HG03025 (cell line): ENCODE measurements around the gene OTOG.

Source experiments
- ATAC-seq: cut with Tn5 transposase; IDR thresholded peaks from one replicate; pipeline ENCODE4 v1.9.1; 2021; ENCODE audit warnings: mild to moderate bottlenecking, moderate library complexity; ENCODE audit not compliant: unreplicated experiment, low FRiP score

Gene OTOG

DNA sequence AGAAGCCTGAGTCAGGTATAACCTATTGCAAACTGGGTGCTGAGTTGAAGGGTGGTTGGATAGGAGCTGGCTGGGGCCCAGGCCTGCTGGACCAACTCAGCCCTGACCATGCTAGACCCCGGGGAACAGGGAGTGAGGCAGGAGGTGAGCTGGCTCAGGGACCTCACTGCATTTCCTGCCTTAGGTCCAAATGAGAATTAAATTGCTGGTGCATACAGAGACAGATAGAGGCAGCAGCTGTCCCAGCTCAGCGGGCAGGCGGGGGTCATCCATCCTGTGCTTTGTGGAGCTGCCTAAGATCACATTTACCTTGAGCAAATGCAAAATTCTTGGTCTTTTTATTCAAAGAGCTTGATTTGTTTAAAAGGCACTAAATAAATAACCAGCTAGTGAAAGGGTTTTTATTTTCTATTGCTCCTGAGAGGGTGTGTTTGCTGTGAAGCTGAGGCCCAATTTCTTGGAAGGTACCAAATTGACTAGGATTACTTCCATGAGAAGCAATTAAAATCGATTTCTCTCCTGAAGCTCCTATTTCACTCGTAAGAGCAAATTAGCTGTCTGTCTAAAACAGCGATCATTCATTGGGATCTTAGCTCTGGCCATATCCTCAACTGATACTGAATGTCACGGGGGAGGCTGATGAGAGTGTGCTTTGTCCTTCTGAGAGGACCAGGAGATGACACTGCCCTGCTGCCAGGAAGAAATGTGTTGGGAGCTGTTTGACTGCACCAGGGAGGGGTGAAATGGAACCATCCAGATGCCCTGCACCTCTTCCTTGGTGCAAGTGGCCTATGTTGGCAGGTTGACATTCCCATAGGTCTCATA is 27.8 kb upstream of the OTOG start:
- ATAC-seq, result no peak

DNA sequence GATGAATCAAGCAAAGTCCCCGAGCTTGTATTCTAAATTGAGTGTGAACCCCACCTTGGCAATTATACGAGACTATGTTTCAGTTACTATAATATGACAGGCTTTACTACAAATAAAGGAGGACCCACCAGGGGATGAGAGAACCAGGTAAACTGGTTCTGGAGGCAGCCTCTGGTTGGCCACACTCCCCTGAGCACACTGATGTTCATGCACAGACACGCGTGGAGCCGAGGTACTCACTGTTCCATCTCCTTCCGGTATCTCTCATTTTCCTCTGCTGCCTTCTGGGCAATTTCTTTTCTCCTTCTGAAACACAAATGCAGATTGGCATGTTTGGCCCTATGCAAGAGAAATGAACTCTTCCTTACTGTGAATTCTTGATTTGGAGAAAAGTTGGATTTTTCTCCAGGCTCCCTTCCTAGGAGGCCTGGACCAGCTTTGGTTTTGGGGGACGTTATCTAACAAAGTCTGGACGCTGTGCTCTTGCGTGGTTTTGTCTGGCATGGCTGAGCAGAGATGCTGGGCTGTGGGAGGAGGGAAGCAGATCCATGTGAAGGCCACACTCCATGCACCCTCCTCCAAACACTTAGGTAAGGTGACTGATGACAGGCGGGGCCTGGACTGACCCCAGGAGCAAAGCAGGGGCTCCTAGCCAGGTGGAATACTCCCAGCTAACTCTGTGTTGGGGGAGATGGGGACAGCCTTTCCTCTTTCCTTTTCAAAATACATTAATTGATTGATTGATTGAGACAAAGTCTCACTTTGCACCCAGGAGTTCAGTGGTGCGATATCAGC is 25.8 kb upstream of the OTOG start:
- ATAC-seq, result no peak

DNA sequence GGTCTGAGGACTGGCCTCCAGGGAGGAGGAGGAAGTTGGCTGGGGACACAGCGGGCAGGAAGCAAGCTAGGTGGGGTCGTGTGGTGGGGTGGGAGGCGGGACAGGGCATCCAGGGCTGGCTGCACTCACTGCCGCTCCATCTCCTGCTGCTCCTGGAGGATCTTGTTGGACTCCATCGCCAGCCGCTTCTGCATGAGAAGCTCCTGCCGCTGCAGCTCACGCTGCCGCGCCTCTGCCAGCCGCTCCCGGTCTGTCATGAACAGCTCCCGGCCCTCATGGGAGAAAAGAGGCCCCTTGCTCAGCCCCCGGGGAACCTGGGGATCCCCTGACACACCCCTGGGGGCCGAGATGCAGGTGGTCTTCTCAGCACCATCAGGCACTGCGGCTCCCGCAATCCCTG is 24.4 kb upstream of the OTOG start:
- no peak for ATAC-seq

DNA sequence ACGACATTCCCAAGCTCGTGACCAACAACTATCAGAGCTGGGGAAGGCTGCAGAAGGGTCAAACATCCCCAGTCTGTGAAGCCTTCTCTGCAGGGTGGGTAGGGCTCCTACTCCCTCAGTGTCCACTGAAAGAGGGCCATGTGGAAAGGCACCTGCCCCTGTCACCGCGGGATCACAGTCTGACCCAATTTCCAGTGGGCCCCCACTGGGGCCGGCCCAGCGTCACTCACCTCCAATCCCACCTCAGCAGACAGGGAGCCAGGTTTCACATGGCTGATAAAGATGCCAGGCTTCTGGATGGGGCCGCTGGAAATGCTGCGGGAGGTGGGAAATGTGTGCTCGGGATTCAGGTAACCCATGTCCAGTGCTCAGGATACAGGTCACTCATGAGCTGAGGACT is 22.8 kb upstream of the OTOG start:
- no peak for ATAC-seq

DNA sequence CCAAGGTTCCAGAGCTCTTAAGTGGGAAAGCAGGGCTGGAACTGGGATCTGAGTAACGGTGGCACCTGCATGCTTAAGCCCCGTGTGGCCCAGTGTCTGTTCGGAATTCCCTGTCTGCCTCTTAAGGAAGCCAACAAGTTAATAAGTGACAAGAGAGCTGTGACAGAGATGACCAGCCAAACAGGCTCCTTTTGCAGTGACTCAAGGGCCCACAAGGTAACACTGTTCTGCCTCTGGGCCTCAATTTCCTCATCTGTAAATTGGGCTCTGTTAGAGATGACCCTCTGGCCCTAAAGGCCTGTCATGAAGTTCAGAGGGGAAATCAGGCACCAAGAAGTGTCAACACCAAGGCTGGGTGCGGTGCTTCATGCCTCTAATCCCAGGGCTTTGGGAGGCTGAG is 21.5 kb upstream of the OTOG start:
- no peak for ATAC-seq

DNA sequence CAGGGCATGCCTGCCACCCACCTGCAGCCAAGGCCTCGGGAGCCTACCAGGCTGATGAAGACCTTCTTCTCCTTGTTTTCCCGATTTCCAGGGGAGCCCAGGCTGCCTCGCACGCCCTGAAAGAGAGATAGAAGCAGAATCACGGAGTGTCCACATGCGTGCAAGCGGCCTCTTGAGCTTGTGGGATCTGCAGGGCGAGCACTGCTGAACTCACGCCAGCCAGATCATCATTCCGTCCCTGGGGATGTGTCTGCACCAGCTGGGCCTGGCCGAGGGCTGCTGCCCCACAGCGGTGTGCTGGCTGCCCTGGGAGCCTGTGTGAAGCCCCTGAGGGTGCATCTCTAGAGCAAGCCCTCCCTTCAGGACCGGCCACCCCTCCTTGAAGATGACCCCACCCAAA is 20.7 kb upstream of the OTOG start:
- no peak for ATAC-seq

DNA sequence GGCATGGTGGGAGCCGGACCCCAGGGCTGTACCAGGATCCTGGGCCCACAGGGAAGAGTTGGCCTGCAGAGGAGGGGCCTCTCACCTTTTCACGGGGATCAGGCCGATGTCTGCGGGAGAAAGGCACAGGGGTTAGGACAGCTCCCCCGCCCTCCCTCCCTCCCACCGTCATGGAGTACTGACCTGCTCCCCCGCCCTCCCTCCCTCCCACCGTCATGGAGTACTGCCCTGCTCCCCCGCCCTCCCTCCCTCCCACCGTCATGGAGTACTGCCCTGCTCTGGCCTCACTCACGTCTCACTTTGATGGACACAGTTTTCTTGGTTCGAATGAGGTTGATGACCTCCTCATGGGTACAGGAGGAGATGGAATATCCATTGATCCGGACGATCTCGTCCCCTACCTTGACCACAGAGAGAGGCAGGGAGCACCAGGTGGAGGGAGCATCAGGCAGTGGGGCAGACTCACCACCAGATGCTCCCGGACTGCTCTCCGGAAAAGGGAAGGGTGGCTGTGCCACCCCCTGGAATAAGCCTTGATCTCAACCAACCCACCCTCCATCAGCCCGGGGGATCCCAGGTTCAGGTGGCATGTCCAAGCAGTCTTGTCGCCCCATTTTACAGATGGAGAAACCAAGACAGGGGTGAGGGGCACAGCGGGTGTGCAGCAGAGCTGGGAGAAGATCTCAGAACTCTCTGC is 20.0 kb upstream of the OTOG start:
- no peak for ATAC-seq

DNA sequence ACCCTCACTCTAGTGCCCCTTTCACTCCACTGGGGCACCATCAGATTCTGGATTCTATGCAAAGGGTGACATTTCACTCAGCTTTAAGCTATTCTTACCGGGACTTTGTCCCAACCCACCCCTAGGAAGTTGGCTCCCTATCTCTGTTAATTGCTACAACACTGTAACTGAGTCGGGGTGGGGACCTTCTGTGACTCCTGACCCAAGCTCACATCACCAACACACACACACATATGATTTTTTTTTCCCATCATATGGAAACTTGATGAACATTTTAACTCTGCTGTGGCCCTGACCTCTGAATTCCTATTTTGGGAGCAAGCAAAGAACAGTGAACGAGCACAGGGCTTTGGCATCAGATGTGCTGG is 19.4 kb upstream of the OTOG start:
- no peak for ATAC-seq

DNA sequence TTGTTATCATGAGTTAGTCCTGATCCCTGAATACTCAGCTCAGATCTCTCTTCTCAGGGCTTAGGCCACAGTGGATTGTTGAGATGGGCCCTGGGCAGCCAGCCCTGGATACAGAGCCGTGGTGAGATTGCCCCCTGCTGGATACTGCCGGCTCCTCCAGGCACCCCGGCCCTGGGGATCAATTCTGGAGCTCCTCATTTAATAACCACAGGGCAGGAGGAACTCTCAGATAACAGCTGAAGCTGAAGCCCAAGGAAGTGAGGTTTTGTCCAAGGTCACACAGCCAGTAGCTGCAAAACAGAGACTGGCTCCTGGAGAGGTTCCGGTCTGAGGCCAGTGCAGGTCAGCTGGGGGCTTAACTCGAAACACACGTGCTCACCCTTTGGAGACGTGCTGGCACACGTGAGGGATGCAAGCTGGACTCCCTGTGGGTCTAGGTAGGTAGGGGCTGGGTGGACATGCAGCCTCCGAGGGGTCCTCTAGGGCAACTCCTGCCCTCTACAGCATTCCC is 18.8 kb upstream of the OTOG start:
- ATAC-seq, result no peak

DNA sequence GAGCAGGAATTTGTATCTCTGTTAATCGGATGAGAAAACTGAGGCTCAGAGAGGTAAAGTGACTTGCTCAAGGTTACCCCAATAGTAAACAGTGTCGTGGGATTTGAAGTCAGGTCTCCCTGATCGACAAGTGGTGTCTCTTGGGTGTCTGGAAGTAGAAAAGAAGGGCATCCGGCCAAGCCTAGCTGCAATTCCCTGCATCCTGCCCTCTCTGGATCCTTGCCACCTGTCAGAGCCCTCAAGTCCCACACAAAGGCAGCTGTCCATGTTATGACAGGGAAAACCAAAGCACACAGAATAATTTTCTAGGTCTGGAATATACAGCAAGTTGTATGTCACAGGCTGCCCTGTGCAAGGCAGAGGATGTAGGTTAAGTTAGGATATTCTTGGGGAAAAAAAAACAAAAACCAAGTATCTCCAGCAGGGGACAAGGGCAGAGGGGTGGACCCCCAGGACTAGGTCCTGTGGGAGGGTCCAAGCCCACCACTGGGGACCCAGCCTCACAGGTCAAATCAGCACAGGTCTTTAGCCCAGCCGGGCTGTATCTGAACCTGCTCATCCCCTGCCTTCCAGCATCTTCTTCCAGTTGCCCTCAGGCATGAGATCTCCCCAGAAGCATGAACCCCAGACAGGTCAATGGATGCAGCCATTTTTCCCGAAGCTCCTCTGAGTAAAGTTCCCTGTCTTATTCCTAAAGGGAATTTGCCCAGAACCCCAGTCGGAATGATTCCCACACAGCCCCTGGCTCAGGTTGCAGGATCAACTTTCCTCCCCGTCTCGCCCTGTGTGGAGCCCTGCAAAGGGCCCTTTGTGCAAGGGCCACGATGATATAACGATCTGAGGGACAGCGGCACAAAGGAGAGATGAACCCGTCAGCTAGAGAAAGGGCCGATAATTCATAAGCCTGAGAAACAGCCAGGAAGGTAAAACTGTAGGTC is 17.9 kb upstream of the OTOG start:
- no peak for ATAC-seq

DNA sequence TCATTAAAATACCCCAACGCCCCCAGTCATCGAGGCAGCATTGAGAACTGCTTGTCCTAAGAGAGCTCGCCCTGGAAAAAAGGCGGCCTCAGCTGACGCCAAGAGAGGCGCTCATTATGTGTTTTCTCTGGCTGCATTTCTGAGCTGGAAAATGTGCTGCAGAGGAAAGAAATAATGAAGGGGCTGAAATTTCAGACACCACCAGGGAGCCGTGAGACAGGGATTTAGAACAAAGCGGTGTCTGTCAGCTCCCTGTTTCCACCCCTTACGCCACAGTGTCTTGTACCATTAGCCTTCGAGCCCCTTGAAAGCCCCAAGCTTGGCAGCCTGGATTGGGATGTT is 17.2 kb upstream of the OTOG start:
- no peak for ATAC-seq

DNA sequence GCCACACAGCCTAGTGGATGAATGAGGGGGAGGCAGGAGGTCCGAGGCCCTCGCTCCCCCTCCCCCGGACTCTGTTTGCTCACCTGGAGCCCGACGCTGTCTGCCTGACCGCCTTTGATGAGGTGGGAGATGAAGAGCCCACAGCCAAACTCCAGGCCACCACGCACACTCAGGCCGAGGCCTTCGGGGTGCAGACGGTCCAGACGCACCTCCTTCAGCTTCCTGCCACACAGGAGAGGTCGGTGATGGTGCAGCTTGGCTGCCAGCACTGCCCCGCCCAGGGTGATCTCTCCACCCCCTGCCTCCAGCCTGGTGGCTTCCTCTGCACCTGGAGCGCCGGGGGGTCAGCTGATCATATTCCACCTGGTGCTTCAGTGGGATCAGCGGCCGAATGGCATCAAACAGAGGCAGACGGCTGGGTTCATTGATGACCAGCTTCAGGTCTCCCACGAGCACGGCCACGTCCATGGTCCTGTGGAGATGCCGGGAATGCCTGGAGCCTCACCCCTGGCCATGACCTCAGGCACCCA is 15.9 kb upstream of the OTOG start:
- ATAC-seq, result no peak

DNA sequence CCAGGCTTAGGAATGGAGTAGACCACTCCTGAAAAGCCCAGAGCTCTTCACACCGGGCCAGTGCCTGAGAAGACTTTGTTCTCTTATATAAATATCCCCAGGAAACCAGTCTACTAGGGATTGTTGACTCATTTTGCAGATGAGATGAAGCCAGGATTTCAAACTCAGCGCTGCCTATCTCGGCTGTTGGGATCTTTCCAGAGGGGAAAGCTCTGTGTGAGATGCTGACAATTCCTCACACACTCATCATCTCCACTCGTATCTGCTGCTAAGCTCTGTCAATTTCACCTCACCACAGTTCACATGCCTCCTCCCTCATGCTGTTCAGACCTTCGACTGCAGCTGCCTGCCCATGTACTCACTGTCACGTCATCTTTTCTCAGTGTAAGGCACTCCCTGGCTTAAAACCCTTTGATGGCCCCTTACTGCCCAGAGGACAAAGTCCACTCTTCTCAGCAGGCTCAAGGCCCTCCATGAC is 15.4 kb upstream of the OTOG start:
- ATAC-seq, result no peak

DNA sequence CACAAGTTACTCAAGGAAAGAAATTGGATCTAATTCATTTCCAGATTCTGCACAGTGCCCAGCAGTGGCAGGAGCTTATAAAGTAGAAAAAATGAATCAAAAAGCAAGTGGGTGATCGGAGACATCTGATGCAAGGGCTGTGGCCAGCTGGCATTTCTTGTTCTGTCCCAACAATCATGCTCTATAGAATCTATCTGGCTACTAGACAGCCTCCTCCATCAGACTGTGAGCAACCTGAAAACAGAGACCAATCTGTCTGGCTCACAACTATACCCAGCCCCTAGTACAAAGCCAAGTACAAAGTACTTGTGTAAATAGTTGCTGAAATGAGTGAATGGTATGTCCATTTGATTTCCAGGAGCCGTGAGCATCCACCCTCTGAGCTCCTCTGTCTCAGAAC is 14.3 kb upstream of the OTOG start:
- no peak for ATAC-seq

DNA sequence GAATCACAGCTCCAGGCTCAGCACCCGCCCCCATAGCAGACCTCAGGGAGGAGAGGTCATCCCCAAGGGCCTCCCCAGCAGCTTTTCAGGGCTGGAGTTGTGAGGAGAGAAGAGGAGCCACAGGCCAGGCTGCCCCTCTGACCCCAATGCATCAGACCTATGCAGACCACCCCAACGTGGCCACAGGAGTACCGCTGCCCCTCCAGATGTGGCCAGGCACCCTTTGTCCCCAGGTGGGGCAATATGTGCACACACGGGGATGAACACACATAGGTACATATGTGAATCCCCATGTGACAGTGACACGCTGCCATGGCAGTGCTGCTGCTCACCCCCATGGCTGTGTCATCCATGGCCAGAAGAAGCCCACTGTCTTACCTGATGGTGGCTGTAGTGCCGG is 13.7 kb upstream of the OTOG start:
- no peak for ATAC-seq

DNA sequence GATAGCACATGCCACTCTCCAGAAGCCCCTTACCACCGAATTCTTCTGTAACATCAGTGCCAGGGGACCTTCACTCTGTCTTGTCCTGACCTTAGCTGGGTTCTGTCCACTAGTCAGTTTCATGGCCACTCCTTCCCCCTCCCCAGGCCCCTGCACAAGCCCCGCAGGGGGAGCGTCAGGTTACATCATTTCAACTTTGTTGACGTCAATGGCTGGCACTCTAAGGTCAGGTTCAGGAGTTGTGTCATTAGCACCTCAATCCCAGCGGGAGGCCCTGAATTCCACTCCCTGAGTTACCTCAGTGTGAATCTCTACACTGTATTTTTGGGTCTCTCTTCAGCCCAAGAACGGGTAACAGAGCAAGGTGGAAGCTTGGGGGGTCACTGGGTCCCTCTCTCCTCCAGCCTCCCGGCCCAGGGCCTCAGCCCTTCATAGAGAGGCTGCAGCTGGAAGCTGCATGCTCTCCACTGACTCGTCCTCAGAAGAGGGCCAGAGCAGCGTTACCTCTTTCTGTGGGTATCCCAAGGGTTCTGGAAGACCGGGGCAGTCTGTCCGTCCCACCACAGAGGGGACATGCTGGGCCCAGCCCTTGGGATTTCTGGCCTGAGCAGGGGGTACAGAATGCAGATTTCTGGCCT is 13.2 kb upstream of the OTOG start:
- ATAC-seq, result no peak

DNA sequence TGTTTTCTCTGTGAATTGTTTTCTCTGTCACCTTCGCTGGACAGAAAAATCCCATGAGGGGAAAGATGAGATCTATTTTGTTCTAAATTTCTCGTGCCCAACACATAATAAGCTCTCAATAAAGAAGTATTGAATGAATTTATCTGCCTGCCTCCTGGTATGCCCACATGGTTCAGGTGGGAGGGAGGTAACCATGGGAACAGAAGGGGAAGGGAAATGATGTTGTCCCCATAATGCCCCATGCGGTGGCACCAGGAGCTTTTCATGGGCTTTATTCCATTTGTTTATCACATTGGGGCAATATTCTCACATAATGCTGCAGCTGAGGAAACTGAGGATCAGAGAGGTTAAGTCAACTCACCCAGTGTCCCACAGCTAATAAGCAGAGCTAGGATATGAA is 11.6 kb upstream of the OTOG start:
- ATAC-seq, result no peak

DNA sequence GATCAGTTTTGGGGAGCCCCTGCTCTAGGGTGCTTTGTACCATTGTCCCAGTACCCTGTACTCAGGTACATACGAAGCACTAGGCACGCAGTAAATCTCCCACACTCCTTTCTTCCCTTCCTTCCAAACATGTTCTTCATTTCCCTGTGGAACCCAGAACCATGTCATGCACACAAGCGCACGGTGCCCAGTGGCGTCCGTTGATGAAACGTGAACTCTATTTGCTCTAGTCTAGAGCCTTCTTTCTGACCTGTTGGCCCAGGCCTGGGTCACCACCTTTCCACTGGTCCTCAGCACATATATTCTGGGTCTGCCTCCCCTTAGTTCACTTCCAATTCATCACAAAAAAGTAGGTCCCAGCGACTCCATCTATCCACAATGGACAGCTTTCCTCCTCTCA is 9.8 kb upstream of the OTOG start:
- no peak for ATAC-seq

DNA sequence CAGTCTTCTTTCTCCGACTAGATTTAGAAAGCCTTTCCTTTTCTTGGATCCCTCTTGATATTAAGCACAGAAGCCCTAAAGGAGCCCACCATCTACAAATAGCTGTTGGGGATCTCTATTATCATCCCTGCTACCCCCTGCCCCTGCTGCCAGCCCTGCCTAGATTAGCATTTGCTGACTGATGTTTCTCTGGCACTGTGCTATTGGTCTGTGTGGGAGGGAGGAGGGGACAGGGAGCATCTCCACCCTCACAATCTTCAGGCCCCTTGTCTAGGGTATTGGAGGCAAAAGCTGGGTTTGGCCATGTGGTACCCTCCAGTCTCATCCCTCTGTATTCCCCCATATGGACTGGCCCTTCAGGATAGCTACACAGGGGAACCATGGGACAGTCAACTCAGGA is 9.0 kb upstream of the OTOG start:
- no peak for ATAC-seq

DNA sequence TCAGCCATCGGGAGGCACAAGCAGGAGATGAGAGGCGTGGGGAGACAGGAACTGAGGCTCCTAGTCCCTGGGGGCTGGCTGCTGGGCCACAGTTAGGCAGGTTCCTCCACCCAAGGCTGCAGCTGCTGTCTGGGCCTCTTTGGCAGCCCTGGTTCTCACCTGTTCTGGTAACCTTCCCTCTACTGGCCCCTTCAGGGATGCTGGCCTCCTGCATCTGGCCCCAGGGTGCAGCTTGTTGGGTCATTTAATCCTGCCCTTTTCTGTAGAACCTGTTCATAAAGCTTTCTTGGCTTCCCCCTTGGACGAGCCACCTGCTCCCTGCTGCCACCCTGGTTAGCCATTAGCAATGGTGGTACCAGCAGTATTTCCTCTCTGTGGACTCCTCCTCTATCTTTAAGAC is 8.3 kb upstream of the OTOG start:
- ATAC-seq, result no peak
